ENCODE data around the gene CLDN8.

The CLDN8 gene

GRCh38 chr21:30194701-30195299 is 21.1 kb downstream of the CLDN8 start:
- no peaks in the 10 kb centered on the region for H3K36me3 ChIP-seq (ENCODE audit: control insufficient read depth, low read length)

GRCh38 chr21:30193201-30193600 is 22.7 kb downstream of the CLDN8 start:
- Histone ChIP-seq H3K36me3 (ENCODE audit: control insufficient read depth, low read length) (no peaks in the 10 kb centered on the region), H3F3A (ENCODE audit: control insufficient read depth, insufficient read depth) (no peaks in the 10 kb centered on the region), H3K9me2 (replicated peaks; ENCODE audit: control insufficient read depth, low read length) (no peaks in the 10 kb centered on the region), H3K4me2 (ENCODE audit: low read length) (no peak overlapping the region), H3K4me3 (ENCODE audit: low read length) (no peak overlapping the region), H3K27me3 (ENCODE audit: control insufficient read depth, low read length) (no peaks in the 10 kb centered on the region), H3K4me1 (ENCODE audit: control insufficient read depth, low read length) (no peaks in the 10 kb centered on the region), H3K27ac (ENCODE audit: low read depth, low read length) (no peak overlapping the region), H4K20me1 (ENCODE audit: control insufficient read depth, insufficient read depth, low read depth, low read length) (no peaks in the 10 kb centered on the region), H3K9me3 (ENCODE audit: control insufficient read depth, insufficient read depth, low read length) (no peaks in the 10 kb centered on the region), H3K79me2 (ENCODE audit: control insufficient read depth, low read length) (no peaks in the 10 kb centered on the region)
- no peak for TF ChIP-seq CTCF (IDR thresholded peaks at IDR 0.05; ENCODE audit: low read depth, low read length, poor library complexity, severe bottlenecking)
- no peak for TF ChIP-seq EZH2phosphoT487 (IDR thresholded peaks at IDR 0.05; ENCODE audit: borderline replicate concordance, low read length)

More at GRCh38 chr21:30194701-30195299, 21.1 kb downstream of the CLDN8 start:
- TF ChIP-seq EZH2phosphoT487 (IDR thresholded peaks at IDR 0.05; ENCODE audit: borderline replicate concordance, low read length) (no peak), CTCF (IDR thresholded peaks at IDR 0.05; ENCODE audit: low read depth, low read length, poor library complexity, severe bottlenecking) (peak; percentile 74)
- Histone ChIP-seq H3K4me1 (ENCODE audit: control insufficient read depth, low read length) (no peaks in the 10 kb centered on the region), H3K9me3 (ENCODE audit: control insufficient read depth, insufficient read depth, low read length) (no peaks in the 10 kb centered on the region), H3K4me3 (ENCODE audit: low read length) (no peak overlapping the region), H3K9me2 (replicated peaks; ENCODE audit: control insufficient read depth, low read length) (no peaks in the 10 kb centered on the region), H3K27me3 (ENCODE audit: control insufficient read depth, low read length) (no peaks in the 10 kb centered on the region), H3F3A (ENCODE audit: control insufficient read depth, insufficient read depth) (no peaks in the 10 kb centered on the region), H3K4me2 (ENCODE audit: low read length) (no peak overlapping the region), H3K27ac (ENCODE audit: low read depth, low read length) (no peak overlapping the region), H4K20me1 (ENCODE audit: control insufficient read depth, insufficient read depth, low read depth, low read length) (no peaks in the 10 kb centered on the region), H3K79me2 (ENCODE audit: control insufficient read depth, low read length) (no peaks in the 10 kb centered on the region)

GRCh38 chr21:30190554-30190953 is 25.3 kb downstream of the CLDN8 start:
- TF ChIP-seq EZH2phosphoT487 (IDR thresholded peaks at IDR 0.05; ENCODE audit: borderline replicate concordance, low read length): no peak
- TF ChIP-seq CTCF (IDR thresholded peaks at IDR 0.05; ENCODE audit: low read depth, low read length, poor library complexity, severe bottlenecking): no peak
- no peak overlapping the region for H3K4me3 ChIP-seq (ENCODE audit: low read length)
- no peaks in the 10 kb centered on the region for H3K36me3 ChIP-seq (ENCODE audit: control insufficient read depth, low read length)
- H3K27me3 ChIP-seq (ENCODE audit: control insufficient read depth, low read length): no peaks in the 10 kb centered on the region
- H3K9me2 ChIP-seq (replicated peaks; ENCODE audit: control insufficient read depth, low read length): no peaks in the 10 kb centered on the region
- no peaks in the 10 kb centered on the region for H3K4me1 ChIP-seq (ENCODE audit: control insufficient read depth, low read length)
- H3K4me2 ChIP-seq (ENCODE audit: low read length): no peak overlapping the region
- no peaks in the 10 kb centered on the region for H3K9me3 ChIP-seq (ENCODE audit: control insufficient read depth, insufficient read depth, low read length)
- no peaks in the 10 kb centered on the region for H3K79me2 ChIP-seq (ENCODE audit: control insufficient read depth, low read length)
- no peaks in the 10 kb centered on the region for H3F3A ChIP-seq (ENCODE audit: control insufficient read depth, insufficient read depth)
- H3K27ac ChIP-seq (ENCODE audit: low read depth, low read length): no peak overlapping the region
- H4K20me1 ChIP-seq (ENCODE audit: control insufficient read depth, insufficient read depth, low read depth, low read length): no peaks in the 10 kb centered on the region

All from DOHH2 (cell line).